ENCODE data around the gene MUC5B.
"Not testable (repeated sequence)": the region's sequence is repeated elsewhere in the genome, so short reads cannot be mapped to it uniquely, and the experiment has no call there.

DNA sequence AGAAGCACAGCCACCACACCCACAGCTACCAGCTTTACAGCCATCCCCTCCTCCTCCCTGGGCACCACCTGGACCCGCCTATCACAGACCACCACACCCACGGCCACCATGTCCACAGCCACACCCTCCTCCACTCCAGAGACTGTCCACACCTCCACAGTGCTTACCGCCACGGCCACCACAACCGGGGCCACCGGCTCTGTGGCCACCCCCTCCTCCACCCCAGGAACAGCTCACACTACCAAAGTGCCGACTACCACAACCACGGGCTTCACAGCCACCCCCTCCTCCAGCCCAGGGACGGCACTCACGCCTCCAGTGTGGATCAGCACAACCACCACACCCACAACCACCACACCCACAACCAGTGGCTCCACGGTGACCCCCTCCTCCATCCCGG lies 27.5 kb downstream of the MUC5B start:
- not testable (repeated sequence) for TF ChIP-seq EZH2 (IDR thresholded peaks at IDR 0.05; ENCODE audit: borderline replicate concordance, low read length)
- TF ChIP-seq, protein P1, sequence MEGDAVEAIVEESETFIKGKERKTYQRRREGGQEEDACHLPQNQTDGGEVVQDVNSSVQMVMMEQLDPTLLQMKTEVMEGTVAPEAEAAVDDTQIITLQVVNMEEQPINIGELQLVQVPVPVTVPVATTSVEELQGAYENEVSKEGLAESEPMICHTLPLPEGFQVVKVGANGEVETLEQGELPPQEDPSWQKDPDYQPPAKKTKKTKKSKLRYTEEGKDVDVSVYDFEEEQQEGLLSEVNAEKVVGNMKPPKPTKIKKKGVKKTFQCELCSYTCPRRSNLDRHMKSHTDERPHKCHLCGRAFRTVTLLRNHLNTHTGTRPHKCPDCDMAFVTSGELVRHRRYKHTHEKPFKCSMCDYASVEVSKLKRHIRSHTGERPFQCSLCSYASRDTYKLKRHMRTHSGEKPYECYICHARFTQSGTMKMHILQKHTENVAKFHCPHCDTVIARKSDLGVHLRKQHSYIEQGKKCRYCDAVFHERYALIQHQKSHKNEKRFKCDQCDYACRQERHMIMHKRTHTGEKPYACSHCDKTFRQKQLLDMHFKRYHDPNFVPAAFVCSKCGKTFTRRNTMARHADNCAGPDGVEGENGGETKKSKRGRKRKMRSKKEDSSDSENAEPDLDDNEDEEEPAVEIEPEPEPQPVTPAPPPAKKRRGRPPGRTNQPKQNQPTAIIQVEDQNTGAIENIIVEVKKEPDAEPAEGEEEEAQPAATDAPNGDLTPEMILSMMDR (IDR thresholded peaks at IDR 0.05; ENCODE audit: low read length): not testable (repeated sequence)

Data from OCI-LY1 (cell line).